ENCODE data around the gene BICD1. TPM values are rescaled to one million over a fixed set of nuclear protein-coding genes. Genes with fewer than 3 reads are reported as not detected.

The BICD1 gene
- total RNA-seq, 1 donor from 2014 or later: 8.5 TPM

DNA sequence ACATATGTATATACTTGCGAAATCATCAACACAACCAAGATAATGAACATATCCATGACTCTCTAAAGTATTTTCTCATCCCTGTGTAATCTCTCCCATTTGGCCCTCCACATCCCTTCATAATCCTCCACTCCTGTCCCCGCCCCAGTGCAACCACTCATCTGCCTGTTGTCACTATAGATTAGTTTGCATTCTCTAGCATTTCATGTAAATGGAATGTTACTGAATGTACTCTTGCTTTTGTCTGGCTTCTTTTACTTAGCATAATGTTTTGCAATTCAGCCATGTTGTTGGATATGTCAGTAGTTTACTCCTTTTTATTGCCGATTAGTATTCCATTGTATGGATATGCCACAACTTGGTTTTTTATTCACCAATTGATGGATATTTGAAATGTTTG lies 99.1 kb downstream of the BICD1 start:
- H3K27ac ChIP-seq (replicated peaks): no peak overlapping the region
- intact Hi-C loops (cut with micrococcal nuclease): no loop called here
- TF ChIP-seq, protein P1, sequence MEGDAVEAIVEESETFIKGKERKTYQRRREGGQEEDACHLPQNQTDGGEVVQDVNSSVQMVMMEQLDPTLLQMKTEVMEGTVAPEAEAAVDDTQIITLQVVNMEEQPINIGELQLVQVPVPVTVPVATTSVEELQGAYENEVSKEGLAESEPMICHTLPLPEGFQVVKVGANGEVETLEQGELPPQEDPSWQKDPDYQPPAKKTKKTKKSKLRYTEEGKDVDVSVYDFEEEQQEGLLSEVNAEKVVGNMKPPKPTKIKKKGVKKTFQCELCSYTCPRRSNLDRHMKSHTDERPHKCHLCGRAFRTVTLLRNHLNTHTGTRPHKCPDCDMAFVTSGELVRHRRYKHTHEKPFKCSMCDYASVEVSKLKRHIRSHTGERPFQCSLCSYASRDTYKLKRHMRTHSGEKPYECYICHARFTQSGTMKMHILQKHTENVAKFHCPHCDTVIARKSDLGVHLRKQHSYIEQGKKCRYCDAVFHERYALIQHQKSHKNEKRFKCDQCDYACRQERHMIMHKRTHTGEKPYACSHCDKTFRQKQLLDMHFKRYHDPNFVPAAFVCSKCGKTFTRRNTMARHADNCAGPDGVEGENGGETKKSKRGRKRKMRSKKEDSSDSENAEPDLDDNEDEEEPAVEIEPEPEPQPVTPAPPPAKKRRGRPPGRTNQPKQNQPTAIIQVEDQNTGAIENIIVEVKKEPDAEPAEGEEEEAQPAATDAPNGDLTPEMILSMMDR (IDR thresholded peaks at IDR 0.05; ENCODE audit: borderline replicate concordance): no peak
- no peaks in the 10 kb centered on the region for H3K27me3 ChIP-seq (ENCODE audit: low read depth)
- no peak for DNase-seq
- H3K4me3 ChIP-seq: no peak overlapping the region
- H3K36me3 ChIP-seq: no peaks in the 10 kb centered on the region
- H3K4me1 ChIP-seq: peaks cover 1% of the 10 kb centered on the region
- H3K9me3 ChIP-seq (replicated peaks): peaks cover 4% of the 10 kb centered on the region

DNA sequence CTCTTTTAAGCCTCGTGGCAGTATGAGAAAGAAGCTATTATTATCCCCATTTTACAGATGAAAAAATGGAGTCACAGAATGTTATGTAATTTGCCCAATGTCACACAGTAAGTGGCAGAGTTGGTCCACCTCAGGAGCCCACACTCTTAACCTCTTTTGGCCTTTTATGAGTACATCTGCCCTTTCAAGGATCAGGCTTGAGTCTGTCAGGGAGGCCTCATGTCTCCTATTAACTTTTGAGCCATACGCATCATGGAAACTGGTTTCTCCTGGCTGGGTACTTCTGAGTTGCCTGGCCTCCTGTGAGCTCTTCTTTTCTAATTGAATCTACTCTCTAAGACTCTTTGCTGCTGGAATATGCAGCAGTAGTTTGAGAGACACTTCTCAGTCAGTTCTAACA lies 101.7 kb downstream of the BICD1 start:
- H3K27me3 ChIP-seq (ENCODE audit: low read depth): no peaks in the 10 kb centered on the region
- H3K4me3 ChIP-seq: no peak overlapping the region
- H3K9me3 ChIP-seq (replicated peaks): peaks cover 4% of the 10 kb centered on the region
- intact Hi-C loops (cut with micrococcal nuclease): no loop called here
- DNase-seq: no peak
- H3K4me1 ChIP-seq: peaks cover 12% of the 10 kb centered on the region
- TF ChIP-seq, protein P1 (IDR thresholded peaks at IDR 0.05; ENCODE audit: borderline replicate concordance): no peak
- H3K36me3 ChIP-seq: no peaks in the 10 kb centered on the region
- H3K27ac ChIP-seq (replicated peaks): no peak overlapping the region

DNA sequence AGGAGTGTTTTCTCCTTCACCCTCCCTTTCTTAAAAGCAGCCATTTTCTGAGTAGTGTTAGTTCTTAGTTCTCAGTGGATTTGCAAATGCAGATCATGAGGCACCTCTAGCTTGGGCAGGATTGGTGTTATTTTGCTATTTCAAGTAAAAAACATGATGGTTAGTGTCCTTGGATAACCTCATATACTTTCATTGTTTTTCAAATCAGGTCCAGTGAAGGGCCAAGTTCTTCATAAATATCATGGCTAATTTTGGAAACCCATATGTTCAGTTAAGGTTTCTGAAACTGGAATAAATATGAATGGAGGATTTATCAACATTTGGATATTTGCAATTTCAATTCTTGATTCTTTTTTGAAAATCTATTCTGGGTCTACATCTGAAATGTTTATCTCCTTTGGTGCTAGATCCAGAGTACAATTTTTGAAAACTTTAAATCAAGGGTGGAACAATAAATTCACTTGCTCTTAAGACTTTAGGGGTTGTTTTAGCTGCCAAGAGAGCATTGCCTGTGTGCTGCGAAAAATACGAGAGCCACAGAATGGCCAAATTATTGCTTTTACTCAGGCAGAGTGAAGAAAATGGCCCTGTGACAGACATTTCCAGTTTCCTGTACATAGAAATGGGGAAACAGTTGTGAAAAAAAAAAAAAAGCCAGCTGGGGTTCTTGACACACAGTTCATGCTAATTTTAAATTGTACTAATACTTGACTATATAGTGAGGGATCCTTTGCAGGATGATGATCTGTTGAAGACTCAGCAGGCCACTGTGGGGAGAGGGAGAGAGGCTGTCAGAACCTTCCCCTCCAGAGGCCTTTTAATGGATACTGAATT lies 104.6 kb downstream of the BICD1 start:
- no peak overlapping the region for H3K4me3 ChIP-seq
- peaks cover 12% of the 10 kb centered on the region for H3K4me1 ChIP-seq
- no peak overlapping the region for H3K27ac ChIP-seq (replicated peaks)
- TF ChIP-seq, protein P1 (IDR thresholded peaks at IDR 0.05; ENCODE audit: borderline replicate concordance): no peak
- intact Hi-C loops (cut with micrococcal nuclease): no loop called here
- DNase-seq: no peak
- no peaks in the 10 kb centered on the region for H3K27me3 ChIP-seq (ENCODE audit: low read depth)
- H3K9me3 ChIP-seq (replicated peaks): peaks cover under 1% of the 10 kb centered on the region
- peaks cover 5% of the 10 kb centered on the region for H3K36me3 ChIP-seq

DNA sequence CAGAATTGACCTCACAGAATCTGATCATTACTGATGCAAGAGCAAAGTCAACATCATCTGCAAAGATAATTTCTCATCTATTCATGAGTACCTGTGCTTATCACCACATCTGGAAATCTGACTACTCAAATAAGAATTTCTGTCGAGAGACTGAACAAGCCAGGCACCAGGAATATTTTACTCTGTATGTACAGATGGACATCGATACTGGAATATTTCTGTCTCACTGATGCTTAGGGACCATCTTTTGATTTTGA lies 105.2 kb downstream of the BICD1 start:
- intact Hi-C loops (cut with micrococcal nuclease): no loop called here
- H3K27ac ChIP-seq (replicated peaks): no peak overlapping the region
- DNase-seq: no peak
- peaks cover 10% of the 10 kb centered on the region for H3K36me3 ChIP-seq
- no peak overlapping the region for H3K4me3 ChIP-seq
- no peaks in the 10 kb centered on the region for H3K9me3 ChIP-seq (replicated peaks)
- H3K4me1 ChIP-seq: peaks cover 12% of the 10 kb centered on the region
- TF ChIP-seq, protein P1 (IDR thresholded peaks at IDR 0.05; ENCODE audit: borderline replicate concordance): no peak
- H3K27me3 ChIP-seq (ENCODE audit: low read depth): no peaks in the 10 kb centered on the region

DNA sequence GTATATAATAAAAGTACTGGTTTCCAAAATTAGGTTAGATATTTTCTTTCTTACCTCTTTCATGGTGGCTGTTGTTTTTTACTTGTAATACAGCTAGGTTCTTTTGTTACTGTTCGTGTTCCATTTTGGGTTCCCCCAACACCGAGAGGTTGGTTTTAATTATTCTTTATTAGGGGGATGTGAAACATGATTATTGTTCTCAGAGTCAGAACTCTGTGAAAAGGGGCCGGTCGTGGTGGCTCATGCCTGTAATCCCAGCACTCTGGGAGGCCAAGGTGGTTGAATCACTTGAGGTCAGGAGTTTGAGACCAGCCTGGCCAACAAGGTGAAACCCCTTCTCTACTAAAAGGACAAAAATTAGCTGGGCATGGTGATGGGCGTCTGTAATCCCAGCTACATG lies 108.1 kb downstream of the BICD1 start:
- H3K27ac ChIP-seq (replicated peaks): no peak overlapping the region
- intact Hi-C loops (cut with micrococcal nuclease): no loop called here
- no peaks in the 10 kb centered on the region for H3K9me3 ChIP-seq (replicated peaks)
- H3K4me1 ChIP-seq: peaks cover 12% of the 10 kb centered on the region
- peaks cover 26% of the 10 kb centered on the region for H3K36me3 ChIP-seq
- no peaks in the 10 kb centered on the region for H3K27me3 ChIP-seq (ENCODE audit: low read depth)
- no peak overlapping the region for H3K4me3 ChIP-seq
- TF ChIP-seq, protein P1 (IDR thresholded peaks at IDR 0.05; ENCODE audit: borderline replicate concordance): no peak
- DNase-seq: no peak

Data from left ventricle myocardium inferior (tissue), 1 donor.